HG02852 (cell line): Measurements from ENCODE around the gene CCDC110.

Source experiments
- ATAC-seq: cut with Tn5 transposase; IDR thresholded peaks from one replicate; pipeline ENCODE4 v1.9.1; 2021; ENCODE audit warnings: mild to moderate bottlenecking, moderate library complexity; ENCODE audit not compliant: unreplicated experiment

Gene CCDC110

DNA sequence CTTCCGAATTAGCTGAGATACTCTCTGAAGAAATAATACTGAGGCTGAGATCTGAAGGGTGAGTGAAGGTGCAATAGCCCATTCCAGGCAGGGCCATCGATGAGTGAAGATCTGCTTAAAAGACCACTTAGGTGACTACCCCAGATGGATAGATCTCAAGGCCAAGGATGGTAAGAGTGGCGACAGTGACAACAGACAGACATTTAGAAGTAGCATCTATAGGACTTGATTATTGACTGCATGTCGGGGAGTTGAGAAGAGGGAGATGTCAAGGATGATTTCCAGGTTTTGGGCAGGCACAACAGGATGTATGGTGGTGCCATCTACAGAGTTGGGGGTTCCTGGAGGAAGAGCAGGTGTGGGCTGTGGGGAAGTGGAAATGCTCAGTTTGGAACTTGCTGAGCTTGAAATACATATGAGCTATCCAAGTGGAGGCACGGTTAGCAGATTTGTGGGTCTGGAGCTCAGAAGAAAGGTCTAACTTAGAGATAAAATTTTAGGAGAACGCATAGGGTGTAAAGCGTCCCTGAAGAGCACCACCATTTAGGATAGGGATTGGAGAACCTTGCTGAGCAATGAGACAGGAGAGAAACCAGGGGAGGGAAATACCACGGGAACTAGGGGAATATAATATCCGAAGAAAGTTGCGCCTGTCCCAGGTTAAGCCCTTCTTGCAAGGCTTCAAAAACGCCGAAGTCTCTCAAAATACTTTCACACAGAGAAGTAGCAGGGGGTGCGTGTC is 46.5 kb downstream of the CCDC110 start:
- peak; percentile 3 for ATAC-seq

- ATAC-seq = no peak
Measured at GRCh38 chr4:185421366-185422124, 50.0 kb downstream of the CCDC110 start.

GRCh38 chr4:185416955-185417354 is 54.6 kb downstream of the CCDC110 start:
- ATAC-seq = no peak

- no peak for ATAC-seq
Measured at GRCh38 chr4:185412412-185412811, 59.1 kb downstream of the CCDC110 start.

- no peak for ATAC-seq
Measured at GRCh38 chr4:185411849-185412248, 59.7 kb downstream of the CCDC110 start.

GRCh38 chr4:185408432-185408831 is 63.1 kb downstream of the CCDC110 start:
- no peak for ATAC-seq

GRCh38 chr4:185405296-185405999 is 66.1 kb downstream of the CCDC110 start:
- ATAC-seq = peak; percentile 65

DNA sequence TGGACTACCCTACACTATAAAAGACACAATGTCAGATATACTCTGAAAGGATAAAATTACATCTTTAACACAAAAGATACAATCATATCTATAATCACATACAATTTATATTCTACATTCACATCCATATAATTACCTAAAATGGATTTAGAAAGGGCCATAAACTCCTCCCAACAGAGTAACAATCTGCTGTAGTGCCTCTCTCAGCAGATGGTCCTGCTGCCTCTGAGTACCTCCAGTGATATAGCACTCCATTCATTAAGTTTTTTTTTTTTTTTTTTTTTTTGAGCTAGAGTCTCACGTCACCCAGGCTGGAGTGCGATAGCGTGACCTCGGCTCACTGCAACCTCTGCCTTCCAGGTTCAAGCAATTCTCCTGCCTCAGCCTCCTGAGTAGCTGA is 67.5 kb downstream of the CCDC110 start:
- no peak for ATAC-seq

- ATAC-seq = no peak
Measured at GRCh38 chr4:185399466-185399865, 72.1 kb downstream of the CCDC110 start.

GRCh38 chr4:185398618-185399017 is 72.9 kb downstream of the CCDC110 start:
- ATAC-seq = no peak

DNA sequence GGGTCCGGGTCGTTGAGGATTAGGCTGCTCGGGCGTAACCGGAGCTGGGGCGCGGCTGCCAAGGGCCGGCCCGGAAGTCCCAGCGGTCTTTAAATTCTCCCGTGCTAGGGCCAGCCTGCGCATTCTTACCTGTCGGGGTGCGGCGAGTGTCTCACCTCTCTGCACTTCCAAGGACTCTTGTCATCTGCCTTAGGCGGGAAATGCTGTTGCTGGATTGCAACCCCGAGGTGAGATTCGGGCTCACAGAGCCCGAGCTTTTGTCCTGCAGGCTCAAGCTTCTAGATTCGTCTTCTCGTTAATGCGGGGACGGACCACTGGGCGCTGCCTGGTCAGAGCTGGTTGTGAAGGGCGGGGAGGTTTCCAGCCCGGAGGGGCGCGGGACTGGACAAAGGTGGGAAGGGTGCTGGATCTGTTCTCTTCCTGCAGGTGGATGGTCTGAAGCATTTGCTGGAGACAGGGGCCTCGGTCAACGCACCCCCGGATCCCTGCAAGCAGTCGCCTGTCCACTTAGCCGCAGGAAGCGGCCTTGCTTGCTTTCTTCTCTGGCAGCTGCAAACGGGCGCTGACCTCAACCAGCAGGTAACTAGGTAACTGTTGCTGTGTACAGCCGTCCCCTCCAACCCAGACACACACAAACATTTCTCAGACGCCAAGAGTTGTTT is 74.7 kb downstream of the CCDC110 start, which contains the start of gene ANKRD37:
ANKRD37 (plus strand) TSS at position 118 of the 662 bp plus-strand sequence; CDS start at position 201, 83 bp downstream.
- no peak for ATAC-seq

DNA sequence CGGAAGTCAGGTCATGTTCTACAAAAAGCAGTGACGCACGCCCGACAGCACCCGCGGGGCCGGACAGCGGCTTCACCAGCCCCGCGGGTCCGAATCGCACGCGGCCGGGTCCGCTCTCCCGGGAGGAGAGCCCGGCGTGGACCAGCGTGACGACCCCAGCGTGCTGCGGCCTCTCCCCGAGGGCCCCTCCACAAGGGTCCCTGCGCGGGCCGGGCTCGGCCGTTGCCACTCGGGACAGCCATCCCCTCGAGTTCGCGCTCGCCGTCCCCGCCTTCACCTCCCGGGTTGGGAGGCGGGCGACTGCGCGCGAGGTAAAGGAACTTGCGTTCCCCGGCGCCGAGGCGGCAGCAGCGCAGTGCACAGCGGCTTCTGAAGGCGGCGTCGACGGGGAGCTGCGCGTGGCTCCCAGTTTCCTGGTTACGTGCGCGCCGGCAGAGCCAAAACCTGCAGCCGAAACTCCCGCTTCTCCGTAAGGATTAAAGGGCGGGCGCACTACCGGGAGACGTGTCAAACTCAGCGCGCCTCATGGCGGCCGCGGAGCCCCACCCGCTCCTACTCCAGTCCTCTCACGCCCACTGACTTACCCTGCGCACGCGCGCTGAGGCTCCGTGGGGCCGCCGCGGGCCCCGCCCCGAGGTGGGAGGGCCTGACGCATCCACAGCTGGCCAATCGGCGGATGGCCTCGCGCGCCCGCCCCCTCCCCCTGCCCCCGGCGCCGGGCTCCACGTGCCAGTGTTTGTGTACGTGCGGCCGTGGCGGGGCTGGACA is 75.4 kb downstream of the CCDC110 start:
- peak; percentile 81 for ATAC-seq

DNA sequence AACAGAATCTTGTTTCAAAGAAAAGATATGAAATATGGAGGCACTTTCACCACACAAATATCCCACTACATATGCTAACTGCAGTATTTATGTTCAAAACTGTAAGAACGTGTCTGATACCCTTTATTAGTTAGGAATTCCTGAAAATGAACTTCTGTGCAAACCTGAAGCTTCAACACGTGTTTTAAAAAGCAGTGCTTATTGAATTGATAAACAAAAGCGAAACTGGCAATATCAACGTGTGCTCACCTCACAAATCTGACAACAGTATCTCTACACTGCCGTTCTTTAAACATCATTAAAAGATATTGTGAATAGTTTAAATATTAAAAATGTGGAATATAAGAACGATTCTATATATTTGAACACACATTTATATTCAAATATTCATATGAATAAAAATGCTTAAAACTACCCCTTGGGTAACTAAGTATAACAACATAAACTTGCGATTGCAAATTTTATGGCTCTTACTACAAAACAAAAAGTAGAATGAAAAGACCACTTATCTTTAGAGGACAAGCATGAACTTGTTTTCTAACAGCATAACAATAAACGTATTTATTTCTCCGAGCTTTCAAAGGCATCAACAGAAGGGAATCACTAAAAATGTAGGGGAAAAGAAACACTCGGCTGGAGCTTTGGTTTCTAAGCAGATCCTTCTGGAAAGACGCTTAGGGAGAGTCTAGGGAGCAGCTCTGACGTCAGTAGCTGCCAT is 76.1 kb downstream of the CCDC110 start, which contains the start of gene LRP2BP:
LRP2BP (minus strand) TSS at position 687 of the 718 bp plus-strand sequence. CDS start 17,738 bp downstream, outside the sequence.
- ATAC-seq = no peak
